Neuronal stem cell (in vitro differentiated cells): ENCODE measurements around the gene TMEM88.

ENCODE experiments used
- DNase-seq: peaks from one replicate; pipeline ENCODE4 v3.0.0-alpha.2; 2013; ENCODE audit warnings: low spot score
- H2AFZ ChIP-seq: one replicate; pipeline ENCODE4 v1.6.1; 2013; ENCODE audit warnings: mild to moderate bottlenecking, low read length, inconsistent platforms
- H2AK5ac ChIP-seq: 2 replicates; pipeline ENCODE4 v1.6.1; 2013; ENCODE audit warnings: low read depth, mild to moderate bottlenecking, inconsistent platforms, low read length, moderate library complexity, mixed read lengths
- H2BK120ac ChIP-seq: 2 replicates; pipeline ENCODE4 v1.6.1; 2013; ENCODE audit warnings: low read depth, mild to moderate bottlenecking, inconsistent platforms, low read length, moderate library complexity, mixed read lengths
- H2BK12ac ChIP-seq: one replicate; pipeline ENCODE4 v1.6.1; 2013; ENCODE audit warnings: low read length, inconsistent platforms
- H2BK15ac ChIP-seq: 2 replicates; pipeline ENCODE4 v1.6.1; 2013; ENCODE audit warnings: mild to moderate bottlenecking, low read length, inconsistent platforms, mixed read lengths
- H2BK5ac ChIP-seq: one replicate; pipeline ENCODE4 v1.6.1; 2013; ENCODE audit warnings: inconsistent platforms, mild to moderate bottlenecking, low read length, moderate library complexity
- H3K14ac ChIP-seq: one replicate; pipeline ENCODE4 v1.6.1; 2013; ENCODE audit warnings: low read length, inconsistent platforms
- H3K18ac ChIP-seq: 2 replicates; pipeline ENCODE4 v1.6.1; 2013; ENCODE audit warnings: low read length, inconsistent platforms
- H3K23ac ChIP-seq: 2 replicates; pipeline ENCODE4 v1.6.1; 2013; ENCODE audit warnings: low read depth, mild to moderate bottlenecking, mixed read lengths, low read length, inconsistent platforms; ENCODE audit not compliant: poor library complexity
- H3K27ac ChIP-seq: replicated peaks from 3 replicates; pipeline ENCODE4 v1.5.1; 2013; ENCODE audit warnings: low read length, inconsistent platforms
- H3K27me3 ChIP-seq, 3 experiments: 2 replicates each; pipeline ENCODE4 v1.6.1; 2013; ENCODE audit warnings: low read length in 3 of 3, mild to moderate bottlenecking in 2 of 3, inconsistent platforms in 1 of 3, low read depth in 1 of 3, mixed read lengths in 1 of 3, moderate library complexity in 1 of 3; ENCODE audit not compliant: control insufficient read depth in 3 of 3, insufficient read depth in 3 of 3
- H3K36me3 ChIP-seq, 2 donors: replicated peaks in 1 of 2; 2 replicates each; pipeline ENCODE4 v1.6.1; 2013; ENCODE audit warnings: low read length in 2 of 2; ENCODE audit not compliant: control insufficient read depth in 2 of 2, insufficient read depth in 2 of 2
- H3K4ac ChIP-seq: 2 replicates; pipeline ENCODE4 v1.6.1; 2013; ENCODE audit warnings: inconsistent platforms, mild to moderate bottlenecking, low read length, moderate library complexity
- H3K4me1 ChIP-seq, 2 donors: 1 replicate in 1 of 2; 2 replicates in 1 of 2; pipeline ENCODE4 v1.6.1; 2013; ENCODE audit warnings: low read length in 2 of 2, low read depth in 1 of 2; ENCODE audit not compliant: control insufficient read depth in 2 of 2, insufficient read depth in 1 of 2
- H3K4me2 ChIP-seq: one replicate; pipeline ENCODE4 v1.6.1; 2013; ENCODE audit warnings: mild to moderate bottlenecking, low read length, inconsistent platforms; ENCODE audit not compliant: insufficient read depth, poor library complexity, severe bottlenecking
- H3K4me3 ChIP-seq, 2 donors: 2 replicates each; pipeline ENCODE4 v1.5.1; 2013; ENCODE audit warnings: low read length in 2 of 2, mild to moderate bottlenecking in 2 of 2, inconsistent platforms in 1 of 2, moderate library complexity in 1 of 2
- H3K79me1 ChIP-seq: one replicate; pipeline ENCODE4 v1.6.1; 2013; ENCODE audit warnings: low read depth, mild to moderate bottlenecking, inconsistent platforms, low read length, moderate library complexity
- H3K9ac ChIP-seq: one replicate; pipeline ENCODE4 v1.6.1; 2013; ENCODE audit warnings: mild to moderate bottlenecking, low read depth, low read length, inconsistent platforms; ENCODE audit not compliant: poor library complexity
- H3K9me3 ChIP-seq, 2 donors: replicated peaks in 1 of 2; 2 replicates each; pipeline versions ENCODE3 to v1.6.1; 2013; ENCODE audit warnings: low read length in 2 of 2, mild to moderate bottlenecking in 2 of 2, inconsistent platforms in 1 of 2, low read depth in 1 of 2, mixed read lengths in 1 of 2, moderate library complexity in 1 of 2; ENCODE audit not compliant: control insufficient read depth in 2 of 2, insufficient read depth in 1 of 2
- H4K8ac ChIP-seq: one replicate; pipeline ENCODE4 v1.6.1; 2013; ENCODE audit warnings: low read depth, mild to moderate bottlenecking, inconsistent platforms, low read length, moderate library complexity
- H4K91ac ChIP-seq: one replicate; pipeline ENCODE4 v1.6.1; 2013; ENCODE audit warnings: low read length, low read depth, mild to moderate bottlenecking, inconsistent platforms; ENCODE audit not compliant: poor library complexity
- WGBS, 2 donors: extraction: QIAGEN DNeasy Blood & Tissue Kit; methylation state at CpG; one replicate each; pipeline ENCODE4 v1.1.7; 2013; ENCODE audit warnings: missing lambda C conversion rate in 2 of 2, mixed read lengths in 1 of 2; ENCODE audit not compliant: insufficient read length in 2 of 2, insufficient replicate concordance in 1 of 2; ENCODE audit errors: extremely low coverage in 2 of 2; 5-methylcytosine and 5-hydroxymethylcytosine counted together

TMEM88 gene

DNA sequence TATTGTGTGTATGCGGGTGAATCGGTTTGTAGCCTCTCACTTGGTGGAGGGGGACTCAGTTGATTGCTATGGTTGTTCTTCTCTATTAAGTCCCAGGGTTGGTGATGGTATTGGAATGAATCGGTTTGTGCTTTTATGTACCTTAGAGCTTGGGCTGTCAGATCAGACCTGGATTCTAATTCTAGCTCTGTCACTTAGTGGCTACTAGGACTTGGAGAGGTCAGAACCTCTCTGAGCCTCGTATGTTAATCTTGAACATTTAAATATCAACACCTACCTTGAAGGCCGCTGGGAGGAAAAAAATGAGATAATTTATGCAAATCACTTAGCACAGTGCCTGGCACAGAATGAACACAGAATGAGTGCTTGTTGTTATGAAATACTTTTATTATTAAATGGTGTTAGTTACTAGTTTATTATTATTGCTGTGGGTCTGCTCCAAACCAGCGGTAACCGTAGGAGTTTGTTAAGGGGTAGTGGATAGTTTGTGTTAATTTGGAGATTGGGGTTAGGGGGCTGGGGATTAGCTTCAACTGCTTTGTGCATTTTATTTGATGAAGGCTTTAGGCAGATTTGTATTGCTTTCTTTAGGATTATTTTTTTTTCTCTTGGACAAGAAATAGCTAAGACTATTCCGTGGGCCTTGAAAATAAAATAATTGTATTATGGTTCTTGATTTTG, 17.3 kb upstream of the TMEM88 start:
- no peak overlapping the region for H2BK5ac ChIP-seq
- peaks cover 0 to 7% (median under 1%) of the 10 kb centered on the region in 3 experiments for H3K27me3 ChIP-seq
- DNase-seq: no peak
- no peaks in the 10 kb centered on the region for H3K9me3 ChIP-seq
- no peak overlapping the region for H3K23ac ChIP-seq
- H3K27ac ChIP-seq: peak overlapping the region; percentile 86
- no CpG with 5 or more reads among the region's 8 CpGs for WGBS, 2 donors
- peak overlapping the region; percentile 59 for H3K4me2 ChIP-seq
- H3K36me3 ChIP-seq: peaks cover 5 to 15% of the 10 kb centered on the region in 2 donors
- H4K91ac ChIP-seq: no peak overlapping the region
- H2BK12ac ChIP-seq: no peak overlapping the region
- no peak overlapping the region for H3K18ac ChIP-seq
- H2AFZ ChIP-seq: peak overlapping the region; percentile 39
- H2BK120ac ChIP-seq: no peak overlapping the region
- peak overlapping the region; percentile 7 for H3K9ac ChIP-seq
- no peak overlapping the region for H4K8ac ChIP-seq
- no peak overlapping the region for H3K14ac ChIP-seq
- H3K4ac ChIP-seq: no peak overlapping the region
- peak overlapping the region in 1 of 2 donors; percentile 79 for H3K4me3 ChIP-seq
- peaks cover 35 to 48% of the 10 kb centered on the region in 2 donors for H3K4me1 ChIP-seq
- peaks cover 4% of the 10 kb centered on the region for H3K79me1 ChIP-seq
- H2AK5ac ChIP-seq: no peak overlapping the region
- no peak overlapping the region for H2BK15ac ChIP-seq

DNA sequence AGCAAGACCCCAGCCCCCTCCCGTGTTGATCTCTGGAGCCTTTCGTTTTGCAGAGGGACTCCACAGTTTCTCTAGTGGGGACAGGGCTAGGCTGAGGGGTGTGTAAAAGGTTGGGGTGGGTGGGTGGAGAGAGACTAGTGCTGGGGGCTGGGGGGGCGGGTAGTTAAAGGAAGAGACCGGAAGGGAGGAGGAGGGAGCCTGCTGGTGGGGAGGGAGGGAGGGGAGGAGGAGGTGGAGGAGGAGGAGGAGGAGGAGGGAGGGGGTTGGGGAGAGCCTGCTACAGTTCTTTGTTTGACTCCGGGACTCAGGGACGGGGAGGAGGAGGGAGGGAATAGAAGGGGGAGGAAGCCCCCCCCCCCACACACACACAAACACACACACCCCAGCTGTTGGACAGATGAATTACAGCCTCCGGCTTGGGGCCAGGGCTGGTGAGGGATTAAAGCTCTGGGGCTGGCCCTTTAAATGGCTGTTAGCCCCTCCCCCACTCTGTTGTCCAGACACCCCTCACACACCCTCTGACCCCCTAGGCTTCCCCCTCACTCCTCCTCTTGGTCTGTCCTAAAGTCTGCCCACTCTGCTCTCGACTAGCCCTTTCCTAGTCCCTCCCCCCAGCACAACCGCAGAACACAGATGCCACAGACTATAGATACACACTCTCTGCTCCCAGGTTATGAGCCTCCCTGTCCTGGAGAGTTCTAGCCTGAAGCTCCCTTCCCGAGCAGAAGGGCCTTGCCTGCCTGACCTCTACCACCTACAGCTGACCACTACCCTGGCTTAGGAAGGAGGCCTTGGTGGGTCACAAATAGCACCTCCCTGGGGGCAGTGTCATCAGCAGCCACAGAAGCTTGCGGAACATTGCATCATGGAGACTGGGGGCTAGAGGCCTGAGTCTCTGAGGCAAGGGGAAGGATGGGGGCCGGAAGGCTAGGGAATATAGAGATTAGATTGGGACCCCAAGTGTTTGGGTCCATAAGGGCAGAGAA, 16.5 kb upstream of the TMEM88 start:
- no peak overlapping the region for H2AK5ac ChIP-seq
- no peak overlapping the region for H4K8ac ChIP-seq
- H3K9me3 ChIP-seq: no peaks in the 10 kb centered on the region
- peak overlapping the region; percentile 56 to 79 for H3K4me3 ChIP-seq
- peak overlapping the region; percentile 22 for H3K9ac ChIP-seq
- H3K27me3 ChIP-seq: no peaks in the 10 kb centered on the region
- H4K91ac ChIP-seq: no peak overlapping the region
- no peak overlapping the region for H3K14ac ChIP-seq
- no CpG with 5 or more reads among the region's 12 CpGs for WGBS, 2 donors
- peaks cover 36 to 49% of the 10 kb centered on the region in 2 donors for H3K4me1 ChIP-seq
- no peak overlapping the region for H2BK5ac ChIP-seq
- H3K23ac ChIP-seq: no peak overlapping the region
- H3K36me3 ChIP-seq: peaks cover 5 to 15% of the 10 kb centered on the region in 2 donors
- DNase-seq: peak; percentile 81
- peaks cover 10% of the 10 kb centered on the region for H3K79me1 ChIP-seq
- H2BK120ac ChIP-seq: no peak overlapping the region
- peak overlapping the region; percentile 60 for H3K18ac ChIP-seq
- no peak overlapping the region for H2BK12ac ChIP-seq
- peak overlapping the region; percentile 86 for H3K27ac ChIP-seq
- H2BK15ac ChIP-seq: no peak overlapping the region
- H2AFZ ChIP-seq: no peak overlapping the region
- H3K4ac ChIP-seq: no peak overlapping the region
- H3K4me2 ChIP-seq: peak overlapping the region; percentile 45

GRCh38 chr17:7839190-7839875, 15.5 kb upstream of the TMEM88 start:
- no peak overlapping the region for H2BK12ac ChIP-seq
- no peak overlapping the region for H2AK5ac ChIP-seq
- H3K14ac ChIP-seq: no peak overlapping the region
- H4K8ac ChIP-seq: no peak overlapping the region
- H3K27me3 ChIP-seq: no peaks in the 10 kb centered on the region
- H3K9ac ChIP-seq: no peak overlapping the region
- no peak overlapping the region for H3K27ac ChIP-seq
- H4K91ac ChIP-seq: no peak overlapping the region
- H2BK120ac ChIP-seq: no peak overlapping the region
- no peak overlapping the region for H3K23ac ChIP-seq
- no peak overlapping the region for H2AFZ ChIP-seq
- H3K4me1 ChIP-seq: peaks cover 34 to 43% of the 10 kb centered on the region in 2 donors
- H3K9me3 ChIP-seq: no peaks in the 10 kb centered on the region
- H3K36me3 ChIP-seq: peaks cover 5 to 15% of the 10 kb centered on the region in 2 donors
- H3K4ac ChIP-seq: no peak overlapping the region
- H2BK5ac ChIP-seq: no peak overlapping the region
- no peak overlapping the region for H2BK15ac ChIP-seq
- H3K79me1 ChIP-seq: peaks cover 14% of the 10 kb centered on the region
- no peak for DNase-seq
- no CpG with 5 or more reads among the region's 6 CpGs for WGBS, 2 donors
- H3K4me2 ChIP-seq: peak overlapping the region; percentile 22
- no peak overlapping the region for H3K18ac ChIP-seq
- peak overlapping the region in 1 of 2 donors; percentile 79 for H3K4me3 ChIP-seq
